Endometrium (tissue), 2 donors: ENCODE measurements around the gene ZNF691.
"Not testable (repeated sequence)": the region's sequence is repeated elsewhere in the genome, so short reads cannot be mapped to it uniquely, and the experiment has no call there.

Experiments
- FAIRE-seq: peaks from 2 replicates; lab custom pipeline; 2012; peaks lifted over from hg19 to GRCh38; lab: Jason Lieb, UNC
- donor health status: control.
- donor health status: control.

Gene ZNF691

GRCh38 chr1:42859366-42859765, 13.0 kb downstream of the ZNF691 start:
- not testable (repeated sequence) for FAIRE-seq

- no peak for FAIRE-seq
Observed at GRCh38 chr1:42860339-42861013, 14.1 kb downstream of the ZNF691 start.

GRCh38 chr1:42861014-42861399, 14.6 kb downstream of the ZNF691 start:
- FAIRE-seq, result no peak

- no peak for FAIRE-seq
Observed at GRCh38 chr1:42866549-42866948, 20.1 kb downstream of the ZNF691 start.

GRCh38 chr1:42868466-42868865, 22.1 kb downstream of the ZNF691 start:
- FAIRE-seq, result not testable (repeated sequence)

- FAIRE-seq, result not testable (repeated sequence)
Observed at GRCh38 chr1:42869254-42869653, 22.8 kb downstream of the ZNF691 start.

GRCh38 chr1:42869751-42870150, 23.3 kb downstream of the ZNF691 start:
- not testable (repeated sequence) for FAIRE-seq

- FAIRE-seq, result not testable (repeated sequence)
Observed at GRCh38 chr1:42873108-42873507, 26.7 kb downstream of the ZNF691 start.

GRCh38 chr1:42873670-42874069, 27.3 kb downstream of the ZNF691 start:
- FAIRE-seq, result no peak

GRCh38 chr1:42876009-42876408, 29.6 kb downstream of the ZNF691 start:
- FAIRE-seq, result no peak

GRCh38 chr1:42877380-42877779, 31.0 kb downstream of the ZNF691 start:
- FAIRE-seq, result no peak

GRCh38 chr1:42880384-42880783, 34.0 kb downstream of the ZNF691 start:
- FAIRE-seq, result no peak

GRCh38 chr1:42886046-42886739, 39.8 kb downstream of the ZNF691 start:
- FAIRE-seq, result no peak

GRCh38 chr1:42886800-42887199, 40.4 kb downstream of the ZNF691 start:
- no peak for FAIRE-seq

GRCh38 chr1:42887366-42887765, 41.0 kb downstream of the ZNF691 start:
- no peak for FAIRE-seq

GRCh38 chr1:42888013-42888633, 41.7 kb downstream of the ZNF691 start:
- FAIRE-seq, result no peak

- FAIRE-seq, result no peak
Observed at GRCh38 chr1:42889264-42889663, 42.9 kb downstream of the ZNF691 start.

GRCh38 chr1:42891465-42892138, 45.2 kb downstream of the ZNF691 start:
- FAIRE-seq, result no peak

- not testable (repeated sequence) for FAIRE-seq
Observed at GRCh38 chr1:42899960-42900359, 53.5 kb downstream of the ZNF691 start.
